Stimulated activated CD8-positive, alpha-beta memory T cell treated with anti-CD3 and anti-CD28 coated beads, Interleukin-7, amount 100 ng/mL, for 1 hour (primary cell): ENCODE data around the gene SEMA5B.

Experiments used
- DNase-seq, 2 donors: peaks; one replicate each; pipeline ENCODE4 v3.0.0-alpha.2; 2020; ENCODE audit warnings: low read depth in 2 of 2

The SEMA5B gene

DNA sequence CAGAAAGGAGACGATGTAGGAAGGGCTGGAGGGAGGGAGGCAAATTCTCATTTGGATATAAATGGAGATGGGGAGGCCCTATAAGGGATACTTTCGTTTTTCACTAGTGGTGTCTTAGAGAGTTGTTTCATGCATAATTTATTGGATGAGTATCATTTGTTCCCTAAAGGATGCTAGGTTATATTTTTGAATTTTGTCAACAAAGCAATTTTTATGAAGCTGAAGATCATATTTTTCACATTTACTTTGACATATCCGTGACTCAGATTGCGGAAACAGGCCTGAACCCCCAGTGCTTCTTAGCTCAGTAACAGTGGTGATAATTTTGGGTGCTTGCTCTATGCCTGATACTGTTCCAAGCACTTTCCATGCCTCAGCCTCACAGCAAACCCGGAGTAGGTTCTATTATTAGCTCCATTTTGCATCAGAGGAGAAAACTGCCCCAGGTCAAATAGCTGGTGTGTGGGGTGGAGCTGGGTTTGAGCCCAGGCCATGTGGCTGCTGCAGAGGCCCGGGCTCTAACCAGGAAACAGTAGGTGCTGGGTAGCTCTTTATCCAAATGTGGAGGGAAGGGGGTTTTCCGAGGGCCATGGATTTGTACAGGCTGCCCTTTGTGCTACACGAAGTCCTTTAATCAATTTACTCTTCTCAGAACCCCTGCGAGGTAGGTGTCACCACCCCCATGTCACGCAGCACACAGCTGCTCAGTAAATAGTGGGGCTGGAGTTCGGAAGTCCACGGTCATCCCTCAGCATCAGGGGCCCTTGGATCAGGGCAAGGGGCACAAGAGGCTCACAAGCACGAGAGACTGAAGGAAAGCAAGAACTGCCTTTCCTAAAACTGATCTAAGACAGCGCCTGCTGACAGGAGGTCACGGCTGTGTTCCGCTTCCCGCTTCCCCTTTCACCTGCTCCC, 133.6 kb downstream of the SEMA5B start:
- no peak for DNase-seq

DNA sequence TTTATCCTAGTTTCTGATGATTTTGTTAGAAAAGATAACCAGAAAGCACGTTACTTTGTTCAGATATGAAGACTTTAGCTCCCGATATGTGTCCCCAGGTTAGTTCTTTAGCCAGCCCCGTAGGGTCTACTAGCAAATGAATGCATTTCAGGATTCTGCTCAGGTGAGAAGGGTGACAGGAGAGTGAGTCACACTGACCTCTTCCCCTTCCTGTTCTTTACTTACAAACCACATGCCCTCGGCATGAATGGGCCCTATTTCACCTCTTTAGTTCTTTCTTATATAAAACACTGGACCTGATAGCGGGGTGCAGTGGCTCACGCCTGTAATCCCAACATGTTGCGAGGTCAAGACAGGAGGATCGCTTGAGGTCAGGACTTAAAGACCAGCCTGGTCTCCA, 134.3 kb downstream of the SEMA5B start:
- no peak for DNase-seq

DNA sequence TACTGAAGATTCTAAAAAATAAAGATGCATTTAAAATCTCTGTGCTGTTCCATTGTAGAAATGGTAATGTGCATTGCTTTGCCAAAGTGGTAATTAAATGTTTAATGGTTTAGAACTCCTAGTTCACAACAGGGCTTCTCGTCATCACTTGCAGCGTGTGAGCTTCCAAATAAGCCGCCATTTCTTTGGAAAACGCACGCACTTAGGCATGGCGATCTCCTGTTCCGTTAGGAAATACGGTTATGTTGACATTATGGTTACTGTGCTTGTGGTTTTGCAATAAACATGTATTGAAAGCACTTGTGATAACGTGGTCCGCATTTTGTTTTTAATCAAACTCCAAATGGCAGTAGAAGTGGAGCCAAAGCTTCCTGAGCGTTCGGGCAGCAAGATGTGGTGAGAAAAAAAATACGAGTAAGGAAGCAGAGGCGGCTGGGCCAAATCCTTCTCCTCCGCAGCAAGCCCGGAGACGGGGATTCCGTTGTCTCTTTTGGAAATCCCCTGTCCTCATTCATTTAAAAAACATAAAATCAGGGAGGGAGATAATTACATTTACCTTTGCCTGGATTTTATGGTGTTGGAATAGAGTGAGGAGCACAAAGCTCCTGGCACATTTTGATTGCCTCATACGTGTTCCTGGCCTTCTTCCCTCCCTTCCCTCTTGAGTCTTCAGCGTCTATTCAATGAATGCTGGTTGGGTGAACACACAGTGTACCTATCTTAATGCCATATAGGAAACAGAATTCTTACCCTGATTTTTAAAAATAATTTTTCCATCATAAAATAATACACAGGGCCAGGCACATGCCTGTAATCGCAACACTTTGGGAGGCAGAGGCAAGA, 135.2 kb downstream of the SEMA5B start:
- DNase-seq: no peak

DNA sequence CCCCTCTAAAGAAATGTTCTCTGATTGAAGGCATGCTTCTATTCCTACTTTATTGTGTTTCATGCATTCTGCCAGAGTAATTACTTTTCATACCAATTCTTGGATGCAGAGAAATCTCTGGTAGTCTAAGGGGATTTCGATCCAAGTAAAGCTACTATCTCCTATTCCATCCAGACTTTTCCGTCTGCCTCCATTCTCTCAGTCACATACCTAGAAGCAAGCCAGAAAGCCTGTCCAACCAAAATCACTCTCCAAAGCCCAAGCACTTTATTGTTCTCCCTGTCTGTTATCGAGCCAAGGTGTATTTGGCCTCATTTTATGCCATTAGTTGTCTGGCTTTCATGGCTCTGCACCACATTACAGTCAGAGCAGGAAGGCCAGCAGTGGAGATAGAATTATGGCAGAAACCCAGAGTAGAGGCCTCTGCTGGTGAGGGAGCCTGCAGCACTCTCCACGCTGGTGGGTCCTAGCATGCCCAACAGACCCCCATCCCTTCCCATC, 136.8 kb downstream of the SEMA5B start:
- no peak for DNase-seq

DNA sequence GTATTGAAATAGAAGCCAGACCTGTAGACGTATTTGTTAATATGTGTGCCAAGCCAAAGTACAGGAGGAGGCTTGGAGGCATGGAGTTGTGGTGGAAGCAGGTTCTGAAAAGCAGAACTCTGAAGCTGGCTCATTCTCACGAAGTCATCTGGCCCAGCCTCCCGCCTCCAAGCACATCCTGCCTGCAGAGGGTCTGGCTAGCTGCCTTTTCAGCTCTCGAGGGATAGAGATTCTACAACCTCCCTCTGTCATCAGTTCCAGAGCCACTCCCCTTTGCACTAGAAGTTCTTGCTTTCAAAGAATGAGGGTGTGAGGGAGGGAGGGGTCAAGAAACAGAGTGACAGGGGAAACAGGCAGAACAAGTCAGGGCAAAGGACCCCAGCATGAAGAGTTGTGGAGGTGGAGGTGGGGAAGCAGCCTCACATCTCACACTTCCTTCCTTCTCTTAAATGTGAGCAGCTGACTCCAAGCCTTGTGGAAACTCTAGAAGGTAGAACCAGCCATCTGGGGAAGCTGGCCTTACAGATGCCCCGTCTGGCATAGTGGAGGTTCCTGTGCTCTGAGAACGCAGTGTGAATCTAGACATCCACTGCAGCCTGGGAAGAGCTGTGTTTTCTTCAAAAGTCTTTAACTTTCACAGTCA, 137.4 kb downstream of the SEMA5B start:
- DNase-seq: no peak

GRCh38 chr3:122886946-122887345, 140.6 kb downstream of the SEMA5B start:
- no peak for DNase-seq

GRCh38 chr3:122886251-122886650, 141.3 kb downstream of the SEMA5B start:
- no peak for DNase-seq

- DNase-seq: no peak
Observed at GRCh38 chr3:122882361-122882947, 145.1 kb downstream of the SEMA5B start.

DNA sequence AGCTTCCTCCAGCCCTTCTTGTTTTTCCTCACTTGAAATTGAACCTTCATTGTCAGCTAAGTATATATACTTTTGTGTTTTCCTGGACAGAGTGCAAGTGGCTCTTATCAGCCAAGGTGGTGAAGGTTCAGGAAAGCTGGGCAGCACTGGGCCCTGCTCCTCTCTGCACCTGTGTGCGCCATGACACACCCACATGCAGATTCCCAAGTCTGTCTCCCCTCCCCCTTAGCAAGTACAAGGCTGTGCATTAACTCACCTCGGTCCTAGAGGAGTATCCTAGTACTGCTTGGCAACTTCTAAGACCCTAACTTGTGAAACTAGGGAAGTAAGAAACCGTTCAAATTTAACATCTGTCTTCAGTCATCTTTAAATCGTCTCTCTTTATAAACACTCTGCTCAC, 146.9 kb downstream of the SEMA5B start:
- DNase-seq: no peak

DNA sequence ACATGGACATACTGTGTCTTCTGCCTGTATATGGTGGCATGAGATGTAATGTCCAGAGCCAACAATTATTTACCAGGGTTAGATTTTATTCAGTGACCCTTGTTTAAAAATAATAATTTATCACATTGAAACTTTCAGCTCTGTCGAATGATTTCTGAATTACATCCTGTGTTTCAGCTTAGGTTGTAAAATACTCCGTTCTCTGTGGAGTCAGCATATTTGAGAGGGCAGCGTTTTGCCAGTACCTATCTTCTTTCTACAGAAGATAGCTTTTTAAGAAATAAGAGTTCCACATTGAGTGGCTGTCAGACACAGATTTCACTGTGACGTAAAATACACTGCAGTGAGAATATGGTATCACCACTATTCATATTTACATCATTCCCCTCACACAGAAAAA, 147.4 kb downstream of the SEMA5B start:
- DNase-seq: no peak

DNA sequence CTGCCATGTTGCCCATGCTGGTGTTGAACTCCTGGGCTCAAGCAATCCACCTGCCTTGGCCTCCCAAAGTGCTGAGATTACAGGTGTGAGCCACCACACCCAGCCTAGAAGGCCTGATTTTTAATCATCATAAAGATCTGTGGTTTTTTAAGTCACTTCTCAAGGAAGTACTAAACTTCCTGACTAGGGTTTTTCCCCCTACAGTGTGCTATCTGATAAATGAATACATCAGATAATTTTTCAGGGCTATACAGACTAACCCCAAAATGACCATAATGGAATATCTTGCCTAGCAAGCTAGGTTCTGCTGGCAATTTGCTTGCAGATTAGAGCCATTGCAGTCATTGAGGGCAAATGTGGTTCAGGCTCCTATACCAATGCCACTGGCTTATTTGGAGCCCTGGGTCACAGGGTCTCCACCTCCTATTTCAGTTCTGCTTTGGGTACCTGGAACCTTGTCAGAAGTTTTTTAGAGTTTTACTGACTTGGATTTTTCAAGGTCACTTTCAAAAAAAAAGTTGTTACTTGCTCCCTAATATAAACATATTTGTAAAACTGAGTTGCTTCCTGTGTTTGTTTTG, 151.9 kb downstream of the SEMA5B start:
- no peak for DNase-seq

DNA sequence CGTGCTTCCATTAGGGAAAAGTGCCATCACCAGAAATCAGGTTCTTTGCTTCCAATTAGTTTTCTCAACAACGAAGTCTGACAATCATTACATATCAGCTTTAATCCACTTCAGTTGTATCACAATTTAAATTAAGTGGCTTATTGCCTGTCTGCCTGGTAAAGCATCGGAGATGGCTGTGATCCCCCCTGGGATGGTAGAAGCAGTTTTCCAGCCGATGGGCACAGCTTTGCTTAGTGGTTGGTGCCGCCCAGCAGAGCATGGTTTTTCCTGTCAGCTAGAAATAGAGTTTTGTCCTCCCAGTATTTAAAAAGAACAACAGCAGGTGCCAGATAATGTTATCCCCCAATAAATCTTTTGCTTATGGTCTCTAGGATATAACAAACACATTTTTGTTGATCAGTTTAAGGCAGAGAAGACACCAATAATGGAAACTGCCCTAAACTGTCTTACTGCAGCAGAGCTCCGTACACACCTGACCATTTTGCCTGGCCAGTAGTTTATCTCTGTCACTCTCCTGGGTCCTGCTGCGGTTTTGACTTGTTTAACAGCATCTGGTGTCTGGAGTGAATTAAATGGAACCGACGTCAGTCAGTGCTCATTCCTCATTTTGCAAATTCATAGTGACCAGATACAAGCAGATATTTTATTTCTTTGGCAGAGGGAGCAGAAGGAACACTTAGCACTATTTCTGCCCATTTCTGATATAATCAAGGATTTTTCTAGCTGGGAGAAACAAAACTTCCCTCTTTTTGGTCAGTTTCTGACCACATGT, 153.6 kb downstream of the SEMA5B start:
- DNase-seq: no peak

DNA sequence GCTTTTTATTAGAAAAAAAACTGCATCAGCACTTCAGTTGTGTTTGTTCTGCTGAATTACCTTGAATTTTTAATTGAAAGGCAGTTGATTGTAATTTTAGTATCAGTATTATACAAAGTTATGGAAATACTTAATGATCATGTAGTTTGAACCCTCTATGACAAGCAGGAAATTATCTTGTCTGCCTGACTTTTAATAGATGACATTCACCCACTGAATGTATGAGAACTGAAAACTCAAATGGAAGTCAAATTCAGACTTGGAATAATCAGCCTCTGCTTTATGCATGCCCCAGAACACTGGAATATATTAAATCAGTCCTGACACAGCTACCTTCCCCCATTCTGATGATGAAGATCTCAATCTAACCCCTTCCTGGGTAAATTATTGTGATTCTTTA, 159.2 kb downstream of the SEMA5B start:
- DNase-seq: no peak

- DNase-seq: no peak
Observed at GRCh38 chr3:122864498-122864897, 163.1 kb downstream of the SEMA5B start.

- no peak for DNase-seq
Observed at GRCh38 chr3:122862381-122862780, 165.2 kb downstream of the SEMA5B start.
